SK-N-SH treated with all-trans-retinoic acid at 6 μM for 48 hours (cell line): ENCODE measurements around the gene ARHGAP25.

ENCODE experiments used
- ATAC-seq: fragments of 200-7000 bp; cut with Tn5 transposase; 3 replicates; pipeline ENCODE4 v1.9.1; 2020; ENCODE audit warnings: mild to moderate bottlenecking, moderate library complexity
- ARNTL ChIP-seq: fragments of 450-650 bp; formaldehyde crosslinking; IDR thresholded peaks from 2 replicates; pipeline ENCODE4 v1.5.0; 2020; ENCODE audit warnings: low read depth, mild to moderate bottlenecking, moderate library complexity, borderline replicate concordance
- BACH2 ChIP-seq: fragments of 250-450 bp; sonication (Bioruptor Pico); IDR thresholded peaks from 2 replicates; pipeline ENCODE4 v1.9.0; 2021; ENCODE audit warnings: mild to moderate bottlenecking, borderline replicate concordance
- CREB5 ChIP-seq: fragments of 250-450 bp; sonication (Bioruptor Pico); IDR thresholded peaks from 2 replicates; pipeline ENCODE4 v1.5.1; 2020; ENCODE audit warnings: low read depth, mild to moderate bottlenecking, moderate library complexity
- CSDC2 ChIP-seq: fragments of 250-450 bp; sonication (Bioruptor Pico); IDR thresholded peaks from 2 replicates; pipeline ENCODE4 v1.5.0; 2020; ENCODE audit warnings: mild to moderate bottlenecking, moderate library complexity
- CSRNP3 ChIP-seq: fragments of 250-450 bp; sonication (Bioruptor Pico); IDR thresholded peaks from 2 replicates; pipeline ENCODE4 v1.5.1; 2021; ENCODE audit warnings: mild to moderate bottlenecking, moderate library complexity
- GLIS3 ChIP-seq: fragments of 250-450 bp; sonication (Bioruptor Pico); IDR thresholded peaks from 2 replicates; pipeline ENCODE4 v1.5.0; 2020; ENCODE audit warnings: mild to moderate bottlenecking, moderate library complexity
- ISL1 ChIP-seq: fragments of 250-450 bp; sonication (Bioruptor Pico); IDR thresholded peaks from 2 replicates; pipeline ENCODE4 v2.1.2; 2022; ENCODE audit warnings: mild to moderate bottlenecking, moderate library complexity
- OSR1 ChIP-seq: fragments of 250-450 bp; sonication (Bioruptor Pico); IDR thresholded peaks from 2 replicates; pipeline ENCODE4 v1.8.0; 2022; ENCODE audit warnings: moderate library complexity, mild to moderate bottlenecking, inconsistent platforms
- PATZ1 ChIP-seq: fragments of 250-450 bp; sonication (Bioruptor Pico); IDR thresholded peaks from 2 replicates; pipeline ENCODE4 v1.8.0; 2020; ENCODE audit warnings: mild to moderate bottlenecking, moderate library complexity, borderline replicate concordance
- POU6F1 ChIP-seq: fragments of 250-450 bp; sonication (Bioruptor Pico); IDR thresholded peaks from 2 replicates; pipeline ENCODE4 v1.8.0; 2021; ENCODE audit warnings: low read depth, mild to moderate bottlenecking, moderate library complexity, borderline replicate concordance
- PPARA ChIP-seq: fragments of 250-450 bp; sonication (Bioruptor Pico); IDR thresholded peaks from 2 replicates; pipeline ENCODE4 v1.5.0; 2020; ENCODE audit warnings: mild to moderate bottlenecking, borderline replicate concordance
- SNAI2 ChIP-seq: fragments of 250-450 bp; sonication (Bioruptor Pico); IDR thresholded peaks from 2 replicates; pipeline ENCODE4 v1.5.0; 2020; ENCODE audit warnings: mild to moderate bottlenecking, moderate library complexity
- TCF4 ChIP-seq: fragments of 250-450 bp; sonication (Bioruptor Pico); IDR thresholded peaks from 2 replicates; pipeline ENCODE4 v1.8.0; 2021; ENCODE audit warnings: mild to moderate bottlenecking, moderate library complexity, borderline replicate concordance
- TOX ChIP-seq: fragments of 250-450 bp; sonication (Bioruptor Pico); IDR thresholded peaks from 2 replicates; pipeline ENCODE4 v1.8.0; 2021; ENCODE audit warnings: mild to moderate bottlenecking, moderate library complexity, borderline replicate concordance
- TSHZ2 ChIP-seq: fragments of 250-450 bp; sonication (Bioruptor Pico); IDR thresholded peaks from 2 replicates; pipeline ENCODE4 v1.5.0; 2020; ENCODE audit warnings: mild to moderate bottlenecking, moderate library complexity
- ZC3H10 ChIP-seq: fragments of 250-450 bp; sonication (Bioruptor Pico); IDR thresholded peaks from 2 replicates; pipeline ENCODE4 v1.5.1; 2021; ENCODE audit warnings: mild to moderate bottlenecking, moderate library complexity
- ZFP3 ChIP-seq: fragments of 250-450 bp; sonication (Bioruptor Pico); IDR thresholded peaks from 2 replicates; pipeline ENCODE4 v1.5.0; 2020; ENCODE audit warnings: mild to moderate bottlenecking, moderate library complexity
- ZFP30 ChIP-seq: fragments of 450-650 bp; formaldehyde crosslinking; IDR thresholded peaks from 2 replicates; pipeline ENCODE4 v1.5.0; 2022; ENCODE audit warnings: mild to moderate bottlenecking, moderate library complexity
- ZNF70 ChIP-seq: fragments of 450-650 bp; formaldehyde crosslinking; IDR thresholded peaks from 2 replicates; pipeline ENCODE4 v1.5.0; 2020; ENCODE audit warnings: mild to moderate bottlenecking, moderate library complexity
- ZNF8 ChIP-seq: fragments of 450-650 bp; formaldehyde crosslinking; IDR thresholded peaks from 2 replicates; pipeline ENCODE4 v1.5.0; 2020; ENCODE audit warnings: mild to moderate bottlenecking, moderate library complexity

The ARHGAP25 gene

GRCh38 chr2:68721482-68722101, 13.0 kb upstream of the ARHGAP25 start:
- TF ChIP-seq ZFP3 (CRISPR knock-in tag) (no peak), CSDC2 (CRISPR knock-in tag) (no peak), PPARA (CRISPR knock-in tag) (no peak)
- TF ChIP-seq, all 23 proteins: peak for 0
- no peak for ATAC-seq

- TF ChIP-seq SNAI2 (CRISPR knock-in tag) (no peak), BACH2 (CRISPR knock-in tag) (no peak), OSR1 (CRISPR knock-in tag) (no peak), CREB5 (CRISPR knock-in tag) (no peak), TOX (CRISPR knock-in tag) (no peak), ZFP30 (CRISPR knock-in tag) (no peak), GLIS3 (CRISPR knock-in tag) (no peak), ISL1 (CRISPR knock-in tag) (no peak), PATZ1 (CRISPR knock-in tag) (no peak), ARNTL (no peak), TCF4 (no peak), TSHZ2 (CRISPR knock-in tag) (no peak), ZNF8 (CRISPR knock-in tag) (no peak), ZFP3 (CRISPR knock-in tag) (no peak), CSRNP3 (CRISPR knock-in tag) (no peak)
- ATAC-seq: 0 out of 3 replicates have a peak, but pooled peaks have one; percentile 38
These were observed 11.9 kb upstream of the ARHGAP25 start for GRCh38 chr2:68722712-68723111.

- TF ChIP-seq TCF4 (no peak), TSHZ2 (CRISPR knock-in tag) (no peak), ZC3H10 (no peak)
- TF ChIP-seq, all 23 proteins: peak for 0
- ATAC-seq: no peak
These were observed 11.4 kb upstream of the ARHGAP25 start for GRCh38 chr2:68723181-68723580.

- no peak for ATAC-seq
- TF ChIP-seq TOX (CRISPR knock-in tag) (no peak), GLIS3 (CRISPR knock-in tag) (no peak), OSR1 (CRISPR knock-in tag) (no peak), ZNF70 (CRISPR knock-in tag) (no peak), CSRNP3 (CRISPR knock-in tag) (no peak), BACH2 (CRISPR knock-in tag) (no peak), POU6F1 (CRISPR knock-in tag) (no peak), ISL1 (CRISPR knock-in tag) (no peak), SNAI2 (CRISPR knock-in tag) (no peak), CSDC2 (CRISPR knock-in tag) (no peak)
These were observed 8.5 kb upstream of the ARHGAP25 start for GRCh38 chr2:68726100-68726499.
